Immature natural killer cell (primary cell): Measurements from ENCODE around the gene PLIN4. TPM values are rescaled to one million over a fixed set of nuclear protein-coding genes. Genes with fewer than 3 reads are reported as not detected.

Experiments used
- DNase-seq, 3 donors: peaks; one replicate each; pipeline ENCODE4 v3.0.0; 2022; ENCODE audit warnings: mixed read lengths in 1 of 3
- H3K27ac Mint-ChIP-seq, 6 donors: one replicate each; pipeline ENCODE4 v1.8.0; 2020; ENCODE audit warnings: mixed read lengths in 6 of 6, mild to moderate bottlenecking in 5 of 6, inconsistent platforms in 4 of 6, moderate library complexity in 3 of 6
- H3K27me3 Mint-ChIP-seq, 3 donors: one replicate each; pipeline ENCODE4 v1.8.0; 2020 to 2021; ENCODE audit warnings: low read depth in 3 of 3, mild to moderate bottlenecking in 3 of 3, mixed read lengths in 3 of 3, moderate library complexity in 3 of 3, inconsistent platforms in 1 of 3
- H3K36me3 Mint-ChIP-seq, 3 donors: one replicate each; pipeline ENCODE4 v1.8.0; 2020; ENCODE audit warnings: mixed read lengths in 3 of 3, inconsistent platforms in 2 of 3, mild to moderate bottlenecking in 2 of 3
- H3K4me1 Mint-ChIP-seq, 2 donors: one replicate each; pipeline ENCODE4 v1.8.0; 2020; ENCODE audit warnings: inconsistent platforms in 2 of 2, mild to moderate bottlenecking in 2 of 2, mixed read lengths in 2 of 2, moderate library complexity in 1 of 2
- H3K4me3 Mint-ChIP-seq, 5 donors: one replicate each; pipeline ENCODE4 v1.8.0; 2020; ENCODE audit warnings: mild to moderate bottlenecking in 5 of 5, mixed read lengths in 5 of 5, inconsistent platforms in 3 of 5, moderate library complexity in 3 of 5
- H3K9me3 Mint-ChIP-seq, 6 donors: one replicate each; pipeline ENCODE4 v1.8.0; 2020; ENCODE audit warnings: mild to moderate bottlenecking in 6 of 6, mixed read lengths in 6 of 6, inconsistent platforms in 4 of 6, moderate library complexity in 3 of 6
- polyA plus RNA-seq, 3 donors: library from polyadenylated mRNA; unstranded; fragments of 300-500 nt; fragmentation: Illumina TruSeq; gene quantifications; one replicate each; pipeline ENCODE4 v1.2.3, GENCODE V29; 2021

The PLIN4 gene
- polyA plus RNA-seq, 3 donors from 2014 or later, result 0.03 to 0.20 TPM; not detected in 1

- Mint-ChIP-seq H3K27me3 (peaks cover 0 to 4% (median 2%) of the 10 kb centered on the region in 3 donors), H3K36me3 (peaks cover 0 to 4% (median 4%) of the 10 kb centered on the region in 3 donors), H3K27ac (peak within 1 kb of the TSS in 3 of 6 donors; percentile 10 to 76 (median 53)), H3K9me3 (no peaks in the 10 kb centered on the region), H3K4me3 (peak within 1 kb of the TSS; percentile 68 to 83 (median 76)), H3K4me1 (peaks cover 20 to 23% of the 10 kb centered on the region in 2 donors)
- no peak for DNase-seq
Observed at GRCh38 chr19:4472174-4472974, 45.9 kb downstream of the PLIN4 start, which contains the start of gene HDGFL2. Gene HDGFL2, plus strand, starts transcription at chr19:4472297. Its CDS starts 54 bp downstream, at chr19:4472351.

GRCh38 chr19:4471403-4472173 is 46.7 kb downstream of the PLIN4 start:
- Mint-ChIP-seq H3K4me3 (no peak overlapping the region), H3K27me3 (peaks cover 0 to 4% (median 2%) of the 10 kb centered on the region in 3 donors), H3K27ac (no peak overlapping the region), H3K9me3 (no peaks in the 10 kb centered on the region), H3K36me3 (peaks cover 0 to 3% (median 3%) of the 10 kb centered on the region in 3 donors), H3K4me1 (peaks cover 20 to 23% of the 10 kb centered on the region in 2 donors)
- peak; percentile 98 to 99 (median 99) for DNase-seq

- DNase-seq, result no peak
- Mint-ChIP-seq H3K9me3 (no peaks in the 10 kb centered on the region), H3K4me1 (peaks cover 5 to 7% of the 10 kb centered on the region in 2 donors), H3K4me3 (no peak overlapping the region), H3K36me3 (no peaks in the 10 kb centered on the region), H3K27me3 (peaks cover 0 to 4% (median 0%) of the 10 kb centered on the region in 3 donors), H3K27ac (no peak overlapping the region)
Observed at GRCh38 chr19:4467835-4468234, 50.5 kb downstream of the PLIN4 start.

- H3K27ac Mint-ChIP-seq, result no peak overlapping the region
- no peaks in the 10 kb centered on the region for H3K9me3 Mint-ChIP-seq
- H3K36me3 Mint-ChIP-seq, result no peaks in the 10 kb centered on the region
- H3K4me1 Mint-ChIP-seq, result peaks cover 0 to under 1% of the 10 kb centered on the region in 2 donors
- no peak overlapping the region for H3K4me3 Mint-ChIP-seq
- H3K27me3 Mint-ChIP-seq, result no peaks in the 10 kb centered on the region
- no peak for DNase-seq
Observed at GRCh38 chr19:4464815-4465581, 53.3 kb downstream of the PLIN4 start.

- no peaks in the 10 kb centered on the region for H3K9me3 Mint-ChIP-seq
- H3K27me3 Mint-ChIP-seq, result peaks cover 8 to 9% (median 9%) of the 10 kb centered on the region in 3 donors
- peaks cover 19 to 25% of the 10 kb centered on the region in 2 donors for H3K4me1 Mint-ChIP-seq
- H3K4me3 Mint-ChIP-seq, result peak within 1 kb of the TSS; percentile 90 to 94 (median 92)
- peak; percentile 95 to 98 (median 97) for DNase-seq
- H3K36me3 Mint-ChIP-seq, result peaks cover 0 to 4% (median 0%) of the 10 kb centered on the region in 3 donors
- H3K27ac Mint-ChIP-seq, result peak within 1 kb of the TSS; percentile 86 to 96 (median 95)
Observed at GRCh38 chr19:4457654-4458395, 60.5 kb downstream of the PLIN4 start, which contains the start of gene UBXN6. Gene UBXN6, minus strand, starts transcription at chr19:4457794. Its CDS starts 97 bp downstream, at chr19:4457697.

- H3K27me3 Mint-ChIP-seq, result peaks cover 8 to 9% (median 9%) of the 10 kb centered on the region in 3 donors
- H3K4me3 Mint-ChIP-seq, result peak overlapping the region; percentile 90 to 94 (median 91)
- no peaks in the 10 kb centered on the region for H3K9me3 Mint-ChIP-seq
- H3K36me3 Mint-ChIP-seq, result peaks cover 0 to 7% (median 0%) of the 10 kb centered on the region in 3 donors
- peaks cover 19 to 25% of the 10 kb centered on the region in 2 donors for H3K4me1 Mint-ChIP-seq
- H3K27ac Mint-ChIP-seq, result peak overlapping the region; percentile 86 to 96 (median 94)
- peak in 2 of 3 donors; percentile 6 to 12 for DNase-seq
Observed at GRCh38 chr19:4456843-4457653, 61.2 kb downstream of the PLIN4 start.

GRCh38 chr19:4456476-4456842 is 61.8 kb downstream of the PLIN4 start:
- peak overlapping the region; percentile 90 to 94 (median 91) for H3K4me3 Mint-ChIP-seq
- peak overlapping the region; percentile 86 to 96 (median 93) for H3K27ac Mint-ChIP-seq
- peaks cover 19 to 25% of the 10 kb centered on the region in 2 donors for H3K4me1 Mint-ChIP-seq

GRCh38 chr19:4455719-4456475 is 62.4 kb downstream of the PLIN4 start:
- no peak for DNase-seq
- peaks cover 0 to 7% (median 0%) of the 10 kb centered on the region in 3 donors for H3K36me3 Mint-ChIP-seq
- peaks cover 19 to 25% of the 10 kb centered on the region in 2 donors for H3K4me1 Mint-ChIP-seq
- H3K9me3 Mint-ChIP-seq, result no peaks in the 10 kb centered on the region
- H3K27me3 Mint-ChIP-seq, result peaks cover 8 to 9% (median 9%) of the 10 kb centered on the region in 3 donors
- H3K4me3 Mint-ChIP-seq, result peak overlapping the region; percentile 90 to 94 (median 91)
- H3K27ac Mint-ChIP-seq, result peak overlapping the region; percentile 86 to 96 (median 93)

More at GRCh38 chr19:4456476-4456842, 61.8 kb downstream of the PLIN4 start:
- no peaks in the 10 kb centered on the region for H3K9me3 Mint-ChIP-seq
- H3K36me3 Mint-ChIP-seq, result peaks cover 0 to 7% (median 0%) of the 10 kb centered on the region in 3 donors
- no peak for DNase-seq
- peaks cover 8 to 9% (median 9%) of the 10 kb centered on the region in 3 donors for H3K27me3 Mint-ChIP-seq

GRCh38 chr19:4454747-4455718 is 63.3 kb downstream of the PLIN4 start:
- H3K4me3 Mint-ChIP-seq, result peak overlapping the region in 3 of 5 donors; percentile 14 to 30 (median 30)
- DNase-seq, result no peak
- peak overlapping the region in 5 of 6 donors; percentile 17 to 64 (median 20) for H3K27ac Mint-ChIP-seq

More at GRCh38 chr19:4454747-4455718, 63.3 kb downstream of the PLIN4 start:
- Mint-ChIP-seq H3K4me1 (peaks cover 19 to 25% of the 10 kb centered on the region in 2 donors), H3K9me3 (no peaks in the 10 kb centered on the region), H3K27me3 (peaks cover 9 to 11% (median 9%) of the 10 kb centered on the region in 3 donors), H3K36me3 (peaks cover 0 to 7% (median 0%) of the 10 kb centered on the region in 3 donors)
